ENCODE results near the gene ANKRD44.

ANKRD44 gene

DNA sequence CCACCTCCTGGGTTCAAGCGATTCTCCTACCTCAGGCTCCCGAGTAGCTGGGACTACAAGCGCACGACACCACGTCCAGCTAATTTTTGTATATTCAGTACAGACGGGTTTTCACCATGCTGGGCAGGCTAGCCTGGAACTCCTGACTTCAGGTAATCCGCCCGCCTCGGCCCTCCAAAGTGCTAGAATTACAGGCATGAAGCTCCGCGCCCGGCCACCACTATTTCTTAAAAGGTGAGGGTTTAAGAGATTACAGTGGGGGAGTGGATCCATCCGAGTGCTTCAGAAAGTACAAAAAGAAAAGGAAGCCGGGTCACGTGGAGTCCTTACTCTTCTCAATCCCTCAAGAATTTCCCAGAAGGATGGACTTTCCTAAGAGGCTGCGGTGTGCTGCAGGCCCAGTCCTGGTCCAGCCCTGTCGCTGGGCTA, 146.9 kb downstream of the ANKRD44 start:
- Histone ChIP-seq H3K4me3 (ENCODE audit: low read depth, low read length) (no peak overlapping the region), H3K27ac (no peak overlapping the region)
- in situ Hi-C loops (cut with HindIII; ENCODE audit: low pct_ligation_motif_present, low sequenced_read_pairs): no loop called here

DNA sequence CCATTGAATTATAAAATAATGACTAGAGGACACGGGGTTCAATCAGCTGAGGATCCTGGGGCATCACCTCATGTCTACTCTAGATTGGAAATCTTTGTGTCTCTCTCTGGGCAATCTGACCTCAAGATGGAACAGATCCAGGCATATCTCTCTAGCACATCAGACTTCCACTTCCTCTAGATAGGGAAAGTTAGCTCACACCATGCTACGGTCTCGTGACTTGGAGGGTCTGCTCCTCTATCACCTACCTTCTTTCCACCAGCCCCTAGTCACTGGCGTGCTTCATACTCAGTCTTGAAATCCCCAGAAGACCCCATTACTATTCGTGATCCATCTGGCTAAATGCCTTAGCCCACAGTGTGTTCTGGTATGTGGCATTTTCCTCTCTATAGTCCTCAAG, 148.8 kb downstream of the ANKRD44 start:
- no peak for TF ChIP-seq CTCF (IDR thresholded peaks at IDR 0.05; ENCODE audit: low read depth, low read length, missing control alignments)
- in situ Hi-C loops (cut with HindIII; ENCODE audit: low pct_ligation_motif_present, low sequenced_read_pairs): no loop called here
- DNase-seq: no peak
- Histone ChIP-seq H3K27ac (no peak overlapping the region), H3K27me3 (replicated peaks) (no peaks in the 10 kb centered on the region), H3K36me3 (replicated peaks) (no peaks in the 10 kb centered on the region), H3K4me3 (ENCODE audit: low read depth, low read length) (no peak overlapping the region)

More for the DNA sequence above, 146.9 kb downstream of the ANKRD44 start:
- TF ChIP-seq CTCF (IDR thresholded peaks at IDR 0.05; ENCODE audit: low read depth, low read length, missing control alignments): no peak
- Histone ChIP-seq H3K27me3 (replicated peaks) (no peaks in the 10 kb centered on the region), H3K36me3 (replicated peaks) (no peaks in the 10 kb centered on the region)
- no peak for DNase-seq

- Histone ChIP-seq H3K27ac (peak overlapping the region; percentile 93), H3K4me3 (ENCODE audit: low read depth, low read length) (no peak overlapping the region)
- in situ Hi-C loops (cut with HindIII; ENCODE audit: low pct_ligation_motif_present, low sequenced_read_pairs): no loop called here
Measured at GRCh38 chr2:197159661-197160211, 150.8 kb downstream of the ANKRD44 start.

DNA sequence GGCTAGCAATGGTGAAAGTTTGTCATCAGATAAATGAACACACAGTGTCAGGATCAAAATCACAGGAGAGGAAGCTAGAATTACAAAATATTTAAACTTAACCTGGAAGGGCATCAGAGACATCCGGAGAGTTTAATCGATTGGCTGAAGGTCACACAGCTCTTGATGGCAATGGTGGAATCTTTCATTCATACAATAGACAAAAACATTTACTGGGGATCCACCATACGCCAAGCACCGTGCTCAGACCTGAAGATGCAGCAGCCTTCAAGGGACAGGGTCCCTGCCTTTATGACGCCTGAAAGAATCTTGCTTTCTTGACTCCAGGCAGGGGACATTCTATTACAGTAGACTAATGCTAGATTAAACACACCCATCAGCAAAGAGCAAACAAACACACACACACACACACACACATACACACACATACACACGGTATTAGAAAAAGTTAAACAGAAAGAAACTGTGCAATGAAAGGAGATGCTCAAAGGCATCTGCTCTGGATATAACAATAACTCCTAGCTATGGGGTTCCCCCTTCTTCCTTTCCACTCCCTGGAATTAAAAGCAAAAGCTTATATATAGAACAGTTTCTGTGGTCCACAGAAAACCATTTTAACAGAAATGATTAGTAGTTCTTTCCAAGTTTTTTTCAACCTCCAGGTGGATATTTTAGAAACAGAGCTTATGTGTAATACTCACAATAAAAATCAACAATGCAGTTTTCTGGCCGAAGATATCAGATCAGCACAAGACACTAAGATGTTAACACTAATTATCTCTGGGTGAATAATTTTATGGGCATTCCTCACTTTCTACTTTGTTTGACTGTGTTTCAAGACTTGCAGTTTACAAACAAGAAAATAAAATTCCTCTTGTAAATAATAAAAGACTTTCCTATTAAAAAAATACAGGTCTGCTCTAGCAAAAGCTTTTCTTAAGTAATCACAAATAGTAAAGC, 151.7 kb downstream of the ANKRD44 start:
- in situ Hi-C loops (cut with HindIII; ENCODE audit: low pct_ligation_motif_present, low sequenced_read_pairs): no loop called here
- Histone ChIP-seq H3K36me3 (replicated peaks) (no peaks in the 10 kb centered on the region), H3K4me3 (ENCODE audit: low read depth, low read length) (no peak overlapping the region), H3K27me3 (replicated peaks) (no peaks in the 10 kb centered on the region), H3K27ac (peak overlapping the region; percentile 93)
- DNase-seq: peak; percentile 37
- TF ChIP-seq CTCF (IDR thresholded peaks at IDR 0.05; ENCODE audit: low read depth, low read length, missing control alignments): no peak

More at GRCh38 chr2:197159661-197160211, 150.8 kb downstream of the ANKRD44 start:
- no peak for TF ChIP-seq CTCF (IDR thresholded peaks at IDR 0.05; ENCODE audit: low read depth, low read length, missing control alignments)
- DNase-seq: peak; percentile 86
- Histone ChIP-seq H3K36me3 (replicated peaks) (no peaks in the 10 kb centered on the region), H3K27me3 (replicated peaks) (no peaks in the 10 kb centered on the region)

DNA sequence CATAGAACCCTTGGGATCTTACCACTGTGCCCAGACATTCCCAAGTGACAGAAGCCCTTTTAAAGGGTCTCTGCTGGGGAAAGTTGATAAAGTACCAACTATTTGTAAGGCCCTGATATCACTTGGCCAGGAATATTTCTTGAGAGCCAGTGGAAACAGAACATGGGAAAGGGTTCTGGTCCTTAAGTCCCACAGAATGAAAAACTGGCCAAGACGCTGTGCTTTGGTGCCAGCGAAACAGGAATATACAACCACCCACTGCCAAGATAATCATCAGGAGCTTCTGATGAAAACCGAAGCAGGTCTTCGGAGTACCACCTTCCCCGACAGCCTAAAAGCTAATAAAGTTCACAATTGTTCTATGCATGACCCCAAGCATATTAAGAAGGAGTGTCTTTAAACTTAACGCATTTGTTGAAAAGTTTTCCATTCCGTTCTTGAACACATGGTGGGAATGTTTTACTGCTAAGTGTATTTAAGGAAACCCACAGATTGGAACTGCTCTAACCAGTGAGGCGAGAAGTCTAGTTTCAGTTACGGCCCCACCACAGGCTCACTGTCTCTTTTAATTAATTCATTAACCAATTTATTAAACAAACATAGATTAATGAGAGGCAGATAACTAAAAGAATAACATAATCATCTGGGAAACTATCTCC, 152.6 kb downstream of the ANKRD44 start:
- Histone ChIP-seq H3K27ac (peak overlapping the region; percentile 93), H3K36me3 (replicated peaks) (no peaks in the 10 kb centered on the region), H3K4me3 (ENCODE audit: low read depth, low read length) (no peak overlapping the region), H3K27me3 (replicated peaks) (no peaks in the 10 kb centered on the region)
- no peak for DNase-seq
- in situ Hi-C loops (cut with HindIII; ENCODE audit: low pct_ligation_motif_present, low sequenced_read_pairs): no loop called here
- TF ChIP-seq CTCF (IDR thresholded peaks at IDR 0.05; ENCODE audit: low read depth, low read length, missing control alignments): no peak

All from brain microvascular endothelial cell (primary cell).